B cell (primary cell): ENCODE measurements around the gene PSD.

Source experiments
- CTCF ChIP-seq: fragments of 200-600 bp; IDR thresholded peaks from one replicate; pipeline ENCODE4 v1.8.0; 2022; ENCODE audit warnings: antibody characterized with exemption, mild to moderate bottlenecking
- EZH2 ChIP-seq: IDR thresholded peaks from 2 replicates; pipeline ENCODE4 v1.6.1; 2012; ENCODE audit warnings: borderline replicate concordance, low read depth, mild to moderate bottlenecking, moderate library complexity, low read length; ENCODE audit not compliant: insufficient read depth, poor library complexity, severe bottlenecking

GRCh38 chr10:102401342-102401654, 17.3 kb downstream of the PSD start:
- no peak for TF ChIP-seq EZH2
- TF ChIP-seq CTCF = no peak
